NCI-H128 (cell line): Measurements from ENCODE around the gene ATP6V0C.
"Not testable (repeated sequence)": the region's sequence is repeated elsewhere in the genome, so short reads cannot be mapped to it uniquely, and the experiment has no call there.

ENCODE experiments used
- DNase-seq: peaks from one replicate; lab custom pipeline; 2025; ENCODE audit not compliant: unreplicated experiment; lab: John Stamatoyannopoulos, UW

The ATP6V0C gene

GRCh38 chr16:2474877-2475412 lies 38.8 kb upstream of the ATP6V0C start, which contains the start of gene TBC1D24:
Gene TBC1D24 (plus strand): TSS chr16:2475127. CDS start chr16:2496149, 21,022 bp downstream.
- DNase-seq, result peak; percentile 30

- DNase-seq, result no peak
Observed at GRCh38 chr16:2475413-2476344, 38.1 kb upstream of the ATP6V0C start.

- no peak for DNase-seq
Observed at GRCh38 chr16:2476345-2476720, 37.4 kb upstream of the ATP6V0C start.

- no peak for DNase-seq
Observed at GRCh38 chr16:2476741-2477140, 37.0 kb upstream of the ATP6V0C start.

GRCh38 chr16:2477327-2477726 lies 36.4 kb upstream of the ATP6V0C start:
- no peak for DNase-seq

GRCh38 chr16:2478279-2478678 lies 35.5 kb upstream of the ATP6V0C start:
- no peak for DNase-seq

- not testable (repeated sequence) for DNase-seq
Observed at GRCh38 chr16:2479996-2480395, 33.8 kb upstream of the ATP6V0C start.

- DNase-seq, result no peak
Observed at GRCh38 chr16:2480948-2481347, 32.8 kb upstream of the ATP6V0C start.

- DNase-seq, result no peak
Observed at GRCh38 chr16:2481676-2482075, 32.1 kb upstream of the ATP6V0C start.

- DNase-seq, result no peak
Observed at GRCh38 chr16:2482249-2482648, 31.5 kb upstream of the ATP6V0C start.

- DNase-seq, result no peak
Observed at GRCh38 chr16:2482708-2483534, 30.8 kb upstream of the ATP6V0C start.

GRCh38 chr16:2483939-2484897 lies 29.5 kb upstream of the ATP6V0C start:
- no peak for DNase-seq

- no peak for DNase-seq
Observed at GRCh38 chr16:2484898-2485508, 28.7 kb upstream of the ATP6V0C start.

GRCh38 chr16:2485811-2486507 lies 27.8 kb upstream of the ATP6V0C start:
- DNase-seq, result no peak

GRCh38 chr16:2486645-2487516 lies 26.9 kb upstream of the ATP6V0C start:
- DNase-seq, result no peak

- DNase-seq, result no peak
Observed at GRCh38 chr16:2487517-2487842, 26.3 kb upstream of the ATP6V0C start.

GRCh38 chr16:2487903-2488531 lies 25.7 kb upstream of the ATP6V0C start:
- no peak for DNase-seq

- no peak for DNase-seq
Observed at GRCh38 chr16:2489581-2489980, 24.2 kb upstream of the ATP6V0C start.
